WTC11 (cell line): ENCODE results near the gene KRT85. TPM values are rescaled to one million over a fixed set of nuclear protein-coding genes. Genes with fewer than 3 reads are reported as not detected.

Experiments used
- ATAC-seq: fragments of 200-7000 bp; cut with Tn5 transposase; 2 replicates; pipeline ENCODE4 v1.10.0; 2021; ENCODE audit warnings: mild to moderate bottlenecking, moderate library complexity
- CTCF ChIA-PET: fragments of 300-600 bp; sonication (Branson Sonifier 250); formaldehyde crosslinking; loops from one replicate; lab custom pipeline; 2021; ENCODE audit warnings: antibody characterized with exemption; lab: Charles Lee
- POLR2A ChIA-PET: fragments of 350-600 bp; sonication (Branson Sonifier 250); formaldehyde crosslinking; loops from one replicate; lab custom pipeline; 2021; ENCODE audit warnings: antibody characterized with exemption; lab: Charles Lee
- DNase-seq: peaks from one replicate; pipeline ENCODE4 v3.0.0; 2021; ENCODE audit warnings: low spot score
- H3K27ac Mint-ChIP-seq: 2 replicates; pipeline ENCODE4 v1.8.0; 2021; ENCODE audit warnings: mixed read lengths
- H3K27me3 Mint-ChIP-seq: 2 replicates; pipeline ENCODE4 v1.8.0; 2021; ENCODE audit warnings: low read depth, mild to moderate bottlenecking, moderate library complexity, mixed read lengths
- H3K36me3 Mint-ChIP-seq: 2 replicates; pipeline ENCODE4 v1.8.0; 2021; ENCODE audit warnings: mixed read lengths
- H3K4me1 Mint-ChIP-seq: 2 replicates; pipeline ENCODE4 v1.8.0; 2022; ENCODE audit warnings: mixed read lengths
- H3K4me3 Mint-ChIP-seq: 2 replicates; pipeline ENCODE4 v1.8.0; 2021; ENCODE audit warnings: mild to moderate bottlenecking, moderate library complexity, mixed read lengths
- H3K9me3 Mint-ChIP-seq: 2 replicates; pipeline ENCODE4 v1.8.0; 2021; ENCODE audit warnings: mixed read lengths
- ATF1 ChIP-seq: sonication (generic); formaldehyde crosslinking; IDR thresholded peaks from 2 replicates; pipeline ENCODE4 v1.8.1; 2023; ENCODE audit warnings: mild to moderate bottlenecking, moderate library complexity, missing genetic modification reagents
- CTCF ChIP-seq: fragments of 200-600 bp; IDR thresholded peaks from 2 replicates; pipeline ENCODE4 v1.8.0; 2022; ENCODE audit warnings: antibody characterized with exemption
- E2F5 ChIP-seq: sonication (generic); formaldehyde crosslinking; IDR thresholded peaks from 2 replicates; pipeline ENCODE4 v1.8.1; 2022; ENCODE audit warnings: mild to moderate bottlenecking, moderate library complexity, missing genetic modification reagents
- FOXJ3 ChIP-seq: sonication (generic); formaldehyde crosslinking; IDR thresholded peaks from 2 replicates; pipeline ENCODE4 v1.9.0; 2021; ENCODE audit warnings: missing genetic modification reagents, mild to moderate bottlenecking, borderline replicate concordance
- FOXP1 ChIP-seq: sonication (generic); formaldehyde crosslinking; IDR thresholded peaks from 2 replicates; pipeline ENCODE4 v1.8.0; 2022; ENCODE audit warnings: missing genetic modification reagents, mild to moderate bottlenecking, moderate library complexity, borderline replicate concordance
- GRHL2 ChIP-seq: fragments of 250-450 bp; sonication (Bioruptor Pico); IDR thresholded peaks from 2 replicates; pipeline ENCODE4 v1.8.0; 2022; ENCODE audit warnings: mild to moderate bottlenecking, moderate library complexity; ENCODE audit not compliant: insufficient replicate concordance, severe bottlenecking
- JUN ChIP-seq: sonication (generic); formaldehyde crosslinking; IDR thresholded peaks from 2 replicates; pipeline ENCODE4 v1.8.0; 2023; ENCODE audit warnings: mild to moderate bottlenecking, missing genetic modification reagents
- MLX ChIP-seq: sonication (generic); formaldehyde crosslinking; IDR thresholded peaks from 2 replicates; pipeline ENCODE4 v1.8.1; 2023; ENCODE audit warnings: mild to moderate bottlenecking, missing genetic modification reagents, moderate library complexity
- MXD4 ChIP-seq: fragments of 250-450 bp; sonication (Bioruptor Pico); IDR thresholded peaks from 2 replicates; pipeline ENCODE4 v1.8.0; 2021; ENCODE audit warnings: mild to moderate bottlenecking, moderate library complexity, borderline replicate concordance
- RORB ChIP-seq: fragments of 250-450 bp; sonication (Bioruptor Pico); IDR thresholded peaks from 2 replicates; pipeline ENCODE4 v1.9.0; 2021; ENCODE audit warnings: mild to moderate bottlenecking
- TEAD4 ChIP-seq: sonication (generic); formaldehyde crosslinking; IDR thresholded peaks from 2 replicates; pipeline ENCODE4 v1.8.0; 2022; ENCODE audit warnings: mild to moderate bottlenecking, missing genetic modification reagents
- USF1 ChIP-seq: sonication (generic); formaldehyde crosslinking; IDR thresholded peaks from 2 replicates; pipeline ENCODE4 v1.8.0; 2022; ENCODE audit warnings: mild to moderate bottlenecking, missing genetic modification reagents
- ZBTB43 ChIP-seq: sonication (generic); formaldehyde crosslinking; IDR thresholded peaks from 2 replicates; pipeline ENCODE4 v1.8.1; 2023; ENCODE audit warnings: mild to moderate bottlenecking, missing genetic modification reagents
- ZNF263 ChIP-seq: sonication (generic); formaldehyde crosslinking; IDR thresholded peaks from 2 replicates; pipeline ENCODE4 v1.8.1; 2022; ENCODE audit warnings: low read depth, mild to moderate bottlenecking, moderate library complexity, missing genetic modification reagents
- ZNF396 ChIP-seq: fragments of 250-450 bp; sonication (Bioruptor Pico); IDR thresholded peaks from 2 replicates; pipeline ENCODE4 v1.8.0; 2021; ENCODE audit warnings: mild to moderate bottlenecking, moderate library complexity, borderline replicate concordance
- ZNF416 ChIP-seq: fragments of 250-450 bp; sonication (Bioruptor Pico); IDR thresholded peaks from 2 replicates; pipeline ENCODE4 v1.9.0; 2021; ENCODE audit warnings: mild to moderate bottlenecking, inconsistent platforms
- ZNF671 ChIP-seq: fragments of 250-450 bp; sonication (Bioruptor Pico); IDR thresholded peaks from 2 replicates; pipeline ENCODE4 v1.8.0; 2021; ENCODE audit warnings: mild to moderate bottlenecking
- total RNA-seq: library from RNA; stranded (reverse); gene quantifications from 3 replicates; pipeline ENCODE4 v1.2.3, GENCODE V29; 2021
- TF ChIP-seq, protein P1 (sequence below): sonication (generic); formaldehyde crosslinking; IDR thresholded peaks from 2 replicates; pipeline ENCODE4 v1.8.0; 2022; ENCODE audit warnings: mild to moderate bottlenecking, missing genetic modification reagents
- TF ChIP-seq, protein P2 (sequence below): fragments of 250-450 bp; sonication (Bioruptor Pico); IDR thresholded peaks from 2 replicates; pipeline ENCODE4 v1.9.0; 2021; ENCODE audit warnings: moderate library complexity, mild to moderate bottlenecking, inconsistent platforms, borderline replicate concordance
- TF ChIP-seq, protein P3 (sequence below): sonication (generic); formaldehyde crosslinking; IDR thresholded peaks from 2 replicates; pipeline ENCODE4 v1.8.1; 2023; ENCODE audit warnings: mild to moderate bottlenecking, missing genetic modification reagents, moderate library complexity
- TF ChIP-seq, protein P4 (sequence below): sonication (generic); formaldehyde crosslinking; IDR thresholded peaks from 2 replicates; pipeline ENCODE4 v1.8.0; 2022; ENCODE audit warnings: mild to moderate bottlenecking, missing genetic modification reagents

The KRT85 gene
- total RNA-seq, 1 experiment from 2014 or later: not detected

DNA sequence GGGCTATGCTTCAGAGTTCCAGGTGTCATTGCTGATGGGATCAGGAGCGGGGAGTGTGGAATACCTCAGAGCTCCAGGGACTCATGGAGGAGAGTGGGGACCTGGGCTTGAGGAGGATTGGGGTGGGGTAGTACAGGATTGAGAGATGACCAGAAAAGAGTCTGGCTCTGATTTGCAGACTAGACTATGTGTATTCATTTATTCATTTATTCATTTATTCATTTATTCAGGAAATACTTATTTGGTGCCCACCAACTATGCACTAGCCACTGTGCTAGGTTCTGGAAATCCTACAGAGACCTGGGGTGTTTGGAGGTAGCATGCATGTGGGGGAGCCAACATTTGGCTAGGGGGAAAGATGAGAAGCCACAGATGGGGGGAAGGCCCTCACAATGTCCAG lies 45.2 kb downstream of the KRT85 start:
- H3K4me1 Mint-ChIP-seq: peaks cover under 1% of the 10 kb centered on the region; the same call in 1 of the 2 replicates
- H3K9me3 Mint-ChIP-seq: no peaks in the 10 kb centered on the region
- H3K4me3 Mint-ChIP-seq: no peak overlapping the region
- ATAC-seq (no peak), DNase-seq (no peak)
- no peak overlapping the region for H3K27ac Mint-ChIP-seq
- ChIA-PET CTCF (interaction anchor here (0.8 to 1.4 kb wide), 4 partner anchors 43 to 202 kb away, joined by 3 to 7 read pairs (median 3); no protein-coding TSS in a partner anchor), POLR2A (no interaction called here)
- H3K36me3 Mint-ChIP-seq: no peaks in the 10 kb centered on the region
- peaks cover 5% of the 10 kb centered on the region; the same call in 1 of the 2 replicates for H3K27me3 Mint-ChIP-seq
- TF ChIP-seq FOXP1 (CRISPR knock-in tag): no peak
- TF ChIP-seq TEAD4: no peak
- TF ChIP-seq, protein P1, sequence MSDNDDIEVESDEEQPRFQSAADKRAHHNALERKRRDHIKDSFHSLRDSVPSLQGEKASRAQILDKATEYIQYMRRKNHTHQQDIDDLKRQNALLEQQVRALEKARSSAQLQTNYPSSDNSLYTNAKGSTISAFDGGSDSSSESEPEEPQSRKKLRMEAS (CRISPR knock-in tag): no peak
- no peak for TF ChIP-seq E2F5 (CRISPR knock-in tag)
- no peak for TF ChIP-seq MXD4 (CRISPR knock-in tag)
- no peak for TF ChIP-seq ZNF671
- no peak for TF ChIP-seq ATF1 (CRISPR knock-in tag)
- no peak for TF ChIP-seq USF1 (CRISPR knock-in tag)
- TF ChIP-seq, protein P2, sequence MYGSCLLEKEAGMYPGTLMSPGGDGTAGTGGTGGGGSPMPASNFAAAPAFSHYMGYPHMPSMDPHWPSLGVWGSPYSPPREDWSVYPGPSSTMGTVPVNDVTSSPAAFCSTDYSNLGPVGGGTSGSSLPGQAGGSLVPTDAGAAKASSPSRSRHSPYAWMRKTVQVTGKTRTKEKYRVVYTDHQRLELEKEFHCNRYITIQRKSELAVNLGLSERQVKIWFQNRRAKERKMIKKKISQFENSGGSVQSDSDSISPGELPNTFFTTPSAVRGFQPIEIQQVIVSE (CRISPR knock-in tag): no peak
- no peak for TF ChIP-seq ZNF396 (CRISPR knock-in tag)
- no peak for TF ChIP-seq ZBTB43 (CRISPR knock-in tag)
- no peak for TF ChIP-seq ZNF416 (CRISPR knock-in tag)
- TF ChIP-seq, protein P3, sequence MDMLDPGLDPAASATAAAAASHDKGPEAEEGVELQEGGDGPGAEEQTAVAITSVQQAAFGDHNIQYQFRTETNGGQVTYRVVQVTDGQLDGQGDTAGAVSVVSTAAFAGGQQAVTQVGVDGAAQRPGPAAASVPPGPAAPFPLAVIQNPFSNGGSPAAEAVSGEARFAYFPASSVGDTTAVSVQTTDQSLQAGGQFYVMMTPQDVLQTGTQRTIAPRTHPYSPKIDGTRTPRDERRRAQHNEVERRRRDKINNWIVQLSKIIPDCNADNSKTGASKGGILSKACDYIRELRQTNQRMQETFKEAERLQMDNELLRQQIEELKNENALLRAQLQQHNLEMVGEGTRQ (CRISPR knock-in tag): no peak
- no peak for TF ChIP-seq ZNF263 (CRISPR knock-in tag)
- no peak for TF ChIP-seq JUN
- no peak for TF ChIP-seq RORB

DNA sequence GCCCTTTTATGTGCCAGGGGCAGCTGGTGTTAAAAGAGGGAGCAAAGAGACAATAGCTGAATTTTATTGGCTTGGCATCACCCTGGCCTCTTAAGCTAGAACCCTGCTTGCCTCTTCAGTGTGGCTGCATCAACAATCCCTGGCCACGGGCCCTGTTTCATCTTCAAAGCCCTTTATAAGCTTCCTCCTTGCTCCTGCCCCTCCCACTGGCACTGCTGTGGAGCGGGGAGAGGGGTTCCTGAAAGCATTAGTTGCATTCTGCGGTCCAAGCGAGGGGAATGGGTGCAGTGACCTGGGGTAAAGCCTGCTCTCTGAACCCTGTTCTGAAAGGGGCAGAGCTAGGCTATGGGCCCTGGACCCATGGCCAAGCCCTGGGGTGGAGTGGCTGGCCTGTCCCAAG lies 45.9 kb downstream of the KRT85 start:
- ATAC-seq: no peak
- H3K4me3 Mint-ChIP-seq: no peak overlapping the region
- no peak for DNase-seq
- no peaks in the 10 kb centered on the region for H3K4me1 Mint-ChIP-seq
- POLR2A ChIA-PET: no interaction called here
- H3K27ac Mint-ChIP-seq: no peak overlapping the region
- H3K36me3 Mint-ChIP-seq: no peaks in the 10 kb centered on the region
- peaks cover 5% of the 10 kb centered on the region; the same call in 1 of the 2 replicates for H3K27me3 Mint-ChIP-seq
- CTCF ChIA-PET: interaction anchor here (0.8 to 1.4 kb wide), 7 partner anchors 11 to 201 kb away, joined by 3 to 7 read pairs (median 3); no protein-coding TSS in a partner anchor
- H3K9me3 Mint-ChIP-seq: no peaks in the 10 kb centered on the region
- TF ChIP-seq, protein P4, sequence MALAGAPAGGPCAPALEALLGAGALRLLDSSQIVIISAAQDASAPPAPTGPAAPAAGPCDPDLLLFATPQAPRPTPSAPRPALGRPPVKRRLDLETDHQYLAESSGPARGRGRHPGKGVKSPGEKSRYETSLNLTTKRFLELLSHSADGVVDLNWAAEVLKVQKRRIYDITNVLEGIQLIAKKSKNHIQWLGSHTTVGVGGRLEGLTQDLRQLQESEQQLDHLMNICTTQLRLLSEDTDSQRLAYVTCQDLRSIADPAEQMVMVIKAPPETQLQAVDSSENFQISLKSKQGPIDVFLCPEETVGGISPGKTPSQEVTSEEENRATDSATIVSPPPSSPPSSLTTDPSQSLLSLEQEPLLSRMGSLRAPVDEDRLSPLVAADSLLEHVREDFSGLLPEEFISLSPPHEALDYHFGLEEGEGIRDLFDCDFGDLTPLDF: no peak
- TF ChIP-seq FOXJ3 (no peak), ZNF416 (CRISPR knock-in tag) (no peak), MLX (no peak), MXD4 (CRISPR knock-in tag) (no peak), GRHL2 (CRISPR knock-in tag) (no peak), RORB (no peak), CTCF (no peak)
- TF ChIP-seq, protein P1 (CRISPR knock-in tag): no peak
